Transverse colon (tissue), 3 donors: ENCODE data around the gene SSUH2.

Source experiments
- POLR2A ChIP-seq: fragments of 450-650 bp; IDR thresholded peaks from one replicate; pipeline ENCODE4 v1.6.1; 2016; ENCODE audit warnings: antibody characterized with exemption, mild to moderate bottlenecking, moderate library complexity
- TF ChIP-seq, protein P1 (sequence below), 5 experiments: fragments of 200-600 bp in 3 of 5; fragments of 450-650 bp in 2 of 5; sonication (generic) in 3 of 5; IDR thresholded peaks; 1 replicate in 2 of 5; 2 replicates in 3 of 5; pipeline ENCODE4 v1.5.1; 2016 to 2017; ENCODE audit warnings: antibody characterized with exemption in 5 of 5, inconsistent platforms in 3 of 5, mild to moderate bottlenecking in 2 of 5, moderate library complexity in 1 of 5

DNA sequence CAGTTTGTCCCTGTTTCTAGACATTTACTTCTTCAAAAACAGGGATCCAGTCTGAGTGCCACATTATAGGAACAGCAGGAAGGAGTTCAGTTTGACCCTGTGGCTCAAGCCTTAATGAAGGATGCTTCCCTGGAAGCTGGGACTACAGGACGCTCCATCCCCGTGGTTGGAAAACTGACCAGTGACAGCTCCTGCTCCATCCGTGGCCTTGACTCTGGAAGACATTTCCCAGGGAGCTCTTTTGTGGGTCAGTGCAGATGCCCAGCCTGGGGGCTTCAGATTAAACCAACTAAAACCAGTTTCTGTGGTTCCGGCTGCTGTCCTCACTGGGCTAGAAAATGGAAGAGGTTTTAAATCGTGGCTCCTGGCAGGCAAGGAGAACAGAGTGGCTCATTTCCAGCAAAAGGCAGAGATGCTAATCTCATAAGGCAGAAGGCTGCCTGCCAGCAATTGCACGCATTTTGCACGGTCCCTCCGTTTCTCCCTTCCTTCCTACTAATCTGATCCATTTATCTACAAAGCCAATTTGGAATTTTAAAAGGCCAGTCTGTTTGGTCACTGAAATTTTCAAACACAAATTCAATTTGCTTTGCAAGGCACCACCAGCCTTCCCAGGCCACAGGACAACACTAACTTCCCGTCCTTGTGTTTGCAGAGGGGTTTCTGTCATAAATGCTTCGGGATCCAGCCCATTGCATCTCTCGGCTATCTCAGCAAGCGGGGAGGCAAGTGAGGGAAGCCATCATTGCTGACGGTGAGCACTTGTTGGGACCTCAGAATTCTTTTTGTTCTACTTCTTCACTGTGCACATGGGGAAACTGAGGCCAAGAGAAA is 6.2 kb upstream of the SSUH2 start:
- TF ChIP-seq, protein P1, sequence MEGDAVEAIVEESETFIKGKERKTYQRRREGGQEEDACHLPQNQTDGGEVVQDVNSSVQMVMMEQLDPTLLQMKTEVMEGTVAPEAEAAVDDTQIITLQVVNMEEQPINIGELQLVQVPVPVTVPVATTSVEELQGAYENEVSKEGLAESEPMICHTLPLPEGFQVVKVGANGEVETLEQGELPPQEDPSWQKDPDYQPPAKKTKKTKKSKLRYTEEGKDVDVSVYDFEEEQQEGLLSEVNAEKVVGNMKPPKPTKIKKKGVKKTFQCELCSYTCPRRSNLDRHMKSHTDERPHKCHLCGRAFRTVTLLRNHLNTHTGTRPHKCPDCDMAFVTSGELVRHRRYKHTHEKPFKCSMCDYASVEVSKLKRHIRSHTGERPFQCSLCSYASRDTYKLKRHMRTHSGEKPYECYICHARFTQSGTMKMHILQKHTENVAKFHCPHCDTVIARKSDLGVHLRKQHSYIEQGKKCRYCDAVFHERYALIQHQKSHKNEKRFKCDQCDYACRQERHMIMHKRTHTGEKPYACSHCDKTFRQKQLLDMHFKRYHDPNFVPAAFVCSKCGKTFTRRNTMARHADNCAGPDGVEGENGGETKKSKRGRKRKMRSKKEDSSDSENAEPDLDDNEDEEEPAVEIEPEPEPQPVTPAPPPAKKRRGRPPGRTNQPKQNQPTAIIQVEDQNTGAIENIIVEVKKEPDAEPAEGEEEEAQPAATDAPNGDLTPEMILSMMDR (IDR thresholded peaks at IDR 0.05) = no peak
- no peak for TF ChIP-seq POLR2A
